ENCODE data around the gene TPGS2. TPM values are rescaled to one million over a fixed set of nuclear protein-coding genes. Genes with fewer than 3 reads are reported as not detected.
"Not testable (repeated sequence)": the region's sequence is repeated elsewhere in the genome, so short reads cannot be mapped to it uniquely, and the experiment has no call there.

Gene TPGS2
- polyA plus RNA-seq, 3 donors from 2014 or later, result 62.9 to 79.3 (median 66.1) TPM

DNA sequence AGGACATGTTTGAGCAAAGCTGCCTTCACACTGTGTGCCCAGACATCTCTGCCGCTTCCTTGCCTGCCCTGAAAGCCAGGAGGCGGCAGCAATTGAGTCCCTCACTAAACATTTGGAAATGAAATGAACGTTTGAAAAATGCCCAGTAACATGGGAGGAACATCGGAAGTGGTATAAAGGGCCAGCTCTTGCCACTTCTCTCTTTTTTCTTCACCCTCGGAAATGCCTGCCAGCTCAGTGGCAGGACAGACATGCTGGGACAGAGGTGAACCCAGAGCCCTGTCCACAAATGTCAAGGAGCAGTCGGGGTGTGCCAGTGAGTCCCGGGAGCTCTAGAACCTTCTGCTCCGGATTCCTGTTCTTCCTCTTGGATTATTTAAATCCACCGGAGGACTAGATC is 46.1 kb downstream of the TPGS2 start:
- no peak for DNase-seq
- Mint-ChIP-seq H3K9me3 (no peaks in the 10 kb centered on the region), H3K36me3 (peaks cover 8 to 30% (median 21%) of the 10 kb centered on the region in 3 donors), H3K27ac (no peak overlapping the region), H3K27me3 (ENCODE audit: low read depth in 3 of 3) (no peaks in the 10 kb centered on the region), H3K4me1 (peaks cover 3 to 11% of the 10 kb centered on the region in 2 donors), H3K4me3 (no peak overlapping the region)

DNA sequence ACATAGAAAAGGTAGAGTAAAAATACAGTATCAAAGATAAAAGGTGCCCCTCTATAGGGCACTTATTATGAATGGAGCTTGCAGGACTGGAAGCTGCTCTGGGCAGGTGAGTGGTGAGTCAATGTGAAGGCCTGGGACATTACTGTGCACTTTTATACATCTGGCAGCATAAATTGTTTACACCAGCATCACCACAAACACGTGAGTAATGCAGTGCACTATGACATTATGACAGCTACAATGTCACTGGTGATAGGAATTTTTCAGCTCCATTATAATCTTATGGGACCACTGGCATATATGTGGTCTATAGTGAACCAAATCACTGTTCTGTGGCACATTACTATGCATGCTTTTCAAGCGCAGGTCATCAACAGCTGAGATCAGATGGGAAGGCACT is 48.1 kb downstream of the TPGS2 start:
- Mint-ChIP-seq H3K36me3 (peaks cover 6 to 22% (median 15%) of the 10 kb centered on the region in 3 donors), H3K4me3 (no peak overlapping the region), H3K9me3 (no peaks in the 10 kb centered on the region), H3K27me3 (ENCODE audit: low read depth in 3 of 3) (no peaks in the 10 kb centered on the region), H3K27ac (no peak overlapping the region), H3K4me1 (peaks cover 0 to 1% of the 10 kb centered on the region in 2 donors)
- no peak for DNase-seq

DNA sequence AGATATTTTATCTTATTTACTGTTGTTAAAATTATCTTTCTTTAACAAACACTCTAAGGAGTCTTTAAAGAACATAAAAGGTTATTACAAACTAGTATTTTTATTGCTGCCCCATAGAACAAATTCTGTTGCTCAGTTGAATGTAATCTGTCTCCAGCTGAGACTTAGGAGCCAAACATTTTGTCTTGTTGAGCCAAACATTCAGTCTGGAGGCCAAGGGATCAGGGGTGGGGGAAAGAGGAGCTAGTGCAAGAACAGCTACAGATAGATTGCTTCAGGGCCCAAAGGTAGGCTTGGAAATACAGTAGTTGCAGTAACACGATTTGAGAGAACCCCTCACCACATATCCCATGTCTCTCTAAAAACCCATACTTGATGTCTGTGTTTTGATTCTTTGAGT is 51.2 kb downstream of the TPGS2 start:
- no peak overlapping the region for H3K27ac Mint-ChIP-seq
- peaks cover 0 to 3% (median 0%) of the 10 kb centered on the region in 3 donors for H3K27me3 Mint-ChIP-seq (ENCODE audit: low read depth in 3 of 3)
- H3K4me3 Mint-ChIP-seq, result no peak overlapping the region
- peaks cover 3 to 15% (median 12%) of the 10 kb centered on the region in 3 donors for H3K36me3 Mint-ChIP-seq
- no peaks in the 10 kb centered on the region for H3K9me3 Mint-ChIP-seq
- H3K4me1 Mint-ChIP-seq, result no peaks in the 10 kb centered on the region
- no peak for DNase-seq

DNA sequence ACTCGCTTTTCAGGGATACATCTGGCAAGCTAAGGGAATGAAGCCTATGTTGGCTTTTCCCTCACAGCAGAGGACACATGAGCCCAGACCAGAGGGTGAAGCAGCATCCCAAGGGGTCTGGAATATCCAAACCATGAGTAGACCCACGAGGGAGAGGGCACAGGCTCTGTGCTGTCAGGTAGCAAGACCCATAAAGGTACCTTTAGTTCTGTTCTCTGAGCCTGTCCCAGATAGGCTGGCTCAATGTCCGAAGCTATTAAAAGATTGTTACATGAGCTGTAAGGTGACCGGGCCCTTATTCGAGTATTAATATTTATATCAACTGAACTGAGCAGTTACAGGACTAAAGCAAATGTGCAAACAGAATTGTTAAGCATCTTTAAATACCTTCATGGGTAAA is 52.2 kb downstream of the TPGS2 start:
- peaks cover 0 to 3% (median 0%) of the 10 kb centered on the region in 3 donors for H3K27me3 Mint-ChIP-seq (ENCODE audit: low read depth in 3 of 3)
- peaks cover 3 to 12% (median 9%) of the 10 kb centered on the region in 3 donors for H3K36me3 Mint-ChIP-seq
- peaks cover 4 to 5% of the 10 kb centered on the region in 2 donors for H3K4me1 Mint-ChIP-seq

DNA sequence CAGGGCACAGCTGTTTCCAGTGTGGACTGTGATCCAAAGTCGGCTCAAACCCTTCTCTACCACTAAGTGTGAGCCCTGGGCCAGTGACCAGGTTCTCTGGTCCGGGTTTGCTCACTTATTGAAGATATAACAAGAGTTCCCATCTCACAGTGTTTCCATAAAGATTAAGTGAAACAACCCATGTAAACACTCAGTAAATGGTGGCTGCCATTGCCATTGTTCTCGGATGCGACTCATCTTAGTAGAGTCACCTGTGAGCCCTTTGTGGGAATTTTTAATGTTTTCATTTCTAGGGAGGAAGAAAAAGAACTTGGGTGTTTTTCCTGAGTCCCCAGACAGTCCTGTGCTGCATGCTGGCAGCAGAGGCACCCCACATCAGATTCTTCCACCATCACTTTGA is 53.4 kb downstream of the TPGS2 start:
- no peak for DNase-seq
- Mint-ChIP-seq H3K36me3 (peaks cover 3 to 9% (median 8%) of the 10 kb centered on the region in 3 donors), H3K27ac (no peak overlapping the region), H3K4me3 (no peak overlapping the region), H3K27me3 (ENCODE audit: low read depth in 3 of 3) (peaks cover 0 to 6% (median 0%) of the 10 kb centered on the region in 3 donors), H3K4me1 (peaks cover 16 to 18% of the 10 kb centered on the region in 2 donors), H3K9me3 (no peaks in the 10 kb centered on the region)

More for the DNA sequence above, 52.2 kb downstream of the TPGS2 start:
- no peak for DNase-seq
- no peak overlapping the region for H3K27ac Mint-ChIP-seq
- H3K9me3 Mint-ChIP-seq, result no peaks in the 10 kb centered on the region
- H3K4me3 Mint-ChIP-seq, result no peak overlapping the region

DNA sequence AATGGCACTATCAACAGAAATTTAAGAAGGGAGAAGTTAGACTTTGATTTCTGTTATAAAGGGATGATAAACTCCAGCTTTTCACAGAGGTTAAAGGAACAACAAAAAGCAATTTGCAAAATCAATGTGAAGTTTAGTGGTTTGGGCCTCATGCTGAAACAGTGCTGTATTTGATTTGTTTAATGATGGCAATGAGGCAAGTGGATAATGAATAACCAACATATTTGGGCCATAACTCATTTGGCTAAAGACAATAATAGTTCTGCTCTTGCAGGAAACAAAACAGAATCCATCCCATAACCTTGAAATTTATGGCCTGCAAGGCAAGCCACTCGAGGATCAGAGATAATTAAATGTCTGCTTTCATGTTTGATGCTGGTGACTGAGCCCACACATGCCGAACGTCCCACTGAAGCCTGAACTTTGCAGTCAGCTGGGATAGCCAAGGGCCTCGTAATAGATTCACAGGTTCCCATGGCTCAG is 56.5 kb downstream of the TPGS2 start:
- H3K27ac Mint-ChIP-seq, result peak overlapping the region in 2 of 6 donors; percentile 8 to 22
- peaks cover 0 to 6% (median 2%) of the 10 kb centered on the region in 3 donors for H3K27me3 Mint-ChIP-seq (ENCODE audit: low read depth in 3 of 3)
- no peaks in the 10 kb centered on the region for H3K9me3 Mint-ChIP-seq
- H3K4me3 Mint-ChIP-seq, result no peak overlapping the region
- no peaks in the 10 kb centered on the region for H3K36me3 Mint-ChIP-seq
- DNase-seq, result no peak
- H3K4me1 Mint-ChIP-seq, result peaks cover 21 to 22% of the 10 kb centered on the region in 2 donors

DNA sequence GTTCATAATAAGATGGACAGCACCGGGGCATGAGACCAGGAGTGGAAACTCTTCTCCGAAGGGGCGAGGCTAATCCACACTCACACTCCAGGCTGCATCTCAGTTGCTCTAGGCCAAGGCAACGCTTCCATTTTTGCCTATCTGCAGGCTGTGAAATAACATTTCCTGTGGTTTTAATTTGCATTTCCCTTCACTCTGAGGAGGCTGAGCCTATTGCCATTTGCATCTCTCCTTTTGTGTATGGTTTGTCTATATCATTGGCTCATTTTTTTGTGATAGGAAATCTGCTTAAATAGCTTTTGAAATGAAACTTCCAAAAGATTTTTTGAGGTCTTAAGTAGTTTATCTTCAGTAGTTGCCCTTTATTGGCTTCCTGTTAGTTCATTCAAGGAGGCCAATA is 57.6 kb downstream of the TPGS2 start:
- DNase-seq, result no peak
- H3K4me1 Mint-ChIP-seq, result peaks cover 21 to 22% of the 10 kb centered on the region in 2 donors
- H3K36me3 Mint-ChIP-seq, result no peaks in the 10 kb centered on the region
- H3K4me3 Mint-ChIP-seq, result peak overlapping the region in 3 of 5 donors; percentile 6 to 48 (median 30)
- H3K27ac Mint-ChIP-seq, result peak overlapping the region in 5 of 6 donors; percentile 7 to 46 (median 25)
- no peaks in the 10 kb centered on the region for H3K9me3 Mint-ChIP-seq
- peaks cover 0 to 6% (median 2%) of the 10 kb centered on the region in 3 donors for H3K27me3 Mint-ChIP-seq (ENCODE audit: low read depth in 3 of 3)

DNA sequence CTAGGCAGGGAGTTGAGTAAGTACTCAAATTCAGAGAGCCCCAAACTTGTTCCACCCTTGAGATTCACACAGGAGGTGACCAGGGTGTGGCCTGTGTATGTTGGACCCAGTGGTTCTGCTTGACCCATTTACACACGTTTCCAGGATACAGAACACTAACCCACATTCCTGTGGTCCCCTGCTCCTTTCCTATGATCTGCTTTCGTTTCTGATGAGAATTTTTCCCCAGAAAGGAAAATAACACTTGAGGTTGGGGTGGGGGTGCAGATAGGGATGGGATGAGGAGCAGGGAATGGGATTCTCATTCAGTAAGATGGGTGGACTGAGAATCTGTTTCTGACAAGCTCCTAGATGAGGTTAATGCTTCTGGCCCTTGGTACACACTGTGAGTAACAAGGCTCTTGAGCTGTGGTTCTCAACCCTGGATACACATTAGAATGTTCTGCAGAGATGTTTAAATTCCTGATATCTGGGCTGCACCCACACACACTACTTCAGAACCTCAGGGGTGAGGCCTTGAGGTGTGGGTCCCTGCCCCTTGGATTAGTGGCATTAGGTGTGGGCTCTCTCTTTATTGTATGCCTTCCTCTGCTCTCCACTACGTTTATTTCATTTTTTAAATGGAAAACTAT is 58.4 kb downstream of the TPGS2 start:
- Mint-ChIP-seq H3K36me3 (no peaks in the 10 kb centered on the region), H3K27me3 (ENCODE audit: low read depth in 3 of 3) (peaks cover 0 to 6% (median 2%) of the 10 kb centered on the region in 3 donors), H3K4me1 (peaks cover 21 to 22% of the 10 kb centered on the region in 2 donors), H3K9me3 (no peaks in the 10 kb centered on the region), H3K27ac (peak overlapping the region in 2 of 6 donors; percentile 17 to 28), H3K4me3 (peak overlapping the region in 1 of 5 donors; percentile 8)
- no peak for DNase-seq

DNA sequence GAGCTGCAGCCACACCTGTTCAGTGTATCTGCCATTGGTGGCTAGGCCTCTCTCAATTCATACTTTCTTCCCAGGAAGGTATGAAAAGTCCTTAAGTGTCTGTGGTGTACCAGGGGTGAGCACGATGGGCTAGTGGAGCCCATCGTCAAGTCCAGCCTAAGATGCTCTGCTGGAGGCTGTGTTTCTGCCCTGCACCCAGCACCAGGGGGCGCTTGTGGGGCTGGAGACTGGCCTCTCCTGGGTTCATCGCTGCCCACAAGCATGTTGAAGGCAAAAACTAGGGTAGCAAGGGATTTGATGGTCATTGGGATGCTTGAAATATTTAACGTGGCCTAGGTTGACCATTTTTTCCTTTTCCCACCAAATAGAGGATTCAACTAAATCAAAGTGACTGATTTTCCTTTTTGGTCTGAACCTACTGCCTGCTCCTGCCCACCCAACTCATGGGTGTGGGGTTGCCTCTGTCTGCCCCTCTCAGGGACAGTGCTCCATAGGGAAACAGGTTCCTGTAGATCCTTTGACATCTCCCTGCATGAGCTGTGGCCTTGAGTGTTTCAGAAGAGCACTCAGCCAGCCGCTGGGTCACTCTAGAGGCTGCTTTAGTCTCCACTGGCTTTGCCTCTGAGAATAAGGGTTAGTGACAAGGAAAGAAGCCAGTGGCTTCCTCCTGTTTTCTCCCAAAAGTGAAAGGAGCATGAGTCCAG is 59.0 kb downstream of the TPGS2 start:
- Mint-ChIP-seq H3K9me3 (no peaks in the 10 kb centered on the region), H3K4me3 (no peak overlapping the region), H3K36me3 (no peaks in the 10 kb centered on the region), H3K27ac (no peak overlapping the region), H3K27me3 (ENCODE audit: low read depth in 3 of 3) (peaks cover 0 to 6% (median 2%) of the 10 kb centered on the region in 3 donors), H3K4me1 (peaks cover 21 to 22% of the 10 kb centered on the region in 2 donors)
- no peak for DNase-seq

DNA sequence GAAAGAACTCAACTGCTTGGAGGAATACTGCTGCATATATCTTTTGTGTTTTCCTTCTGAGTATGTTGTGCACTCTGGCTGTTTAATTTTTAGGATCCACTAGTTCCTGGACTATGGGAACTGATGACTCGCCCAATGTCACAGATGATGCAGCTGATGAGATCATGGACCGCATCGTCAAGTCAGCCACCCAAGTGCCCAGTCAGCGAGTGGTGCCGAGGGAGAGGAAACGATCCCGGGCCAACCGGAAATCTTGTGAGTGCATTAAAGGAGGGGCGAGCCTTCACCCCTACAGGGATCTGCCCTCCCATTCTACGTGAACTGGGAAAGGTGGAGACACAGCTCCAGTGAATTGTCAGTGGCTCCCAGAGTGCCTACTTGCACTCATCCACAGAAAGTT is 59.6 kb downstream of the TPGS2 start:
- Mint-ChIP-seq H3K4me1 (peaks cover 21 to 22% of the 10 kb centered on the region in 2 donors), H3K4me3 (no peak overlapping the region), H3K27ac (no peak overlapping the region), H3K9me3 (no peaks in the 10 kb centered on the region), H3K36me3 (no peaks in the 10 kb centered on the region), H3K27me3 (ENCODE audit: low read depth in 3 of 3) (peaks cover 0 to 6% (median 2%) of the 10 kb centered on the region in 3 donors)
- DNase-seq, result no peak

DNA sequence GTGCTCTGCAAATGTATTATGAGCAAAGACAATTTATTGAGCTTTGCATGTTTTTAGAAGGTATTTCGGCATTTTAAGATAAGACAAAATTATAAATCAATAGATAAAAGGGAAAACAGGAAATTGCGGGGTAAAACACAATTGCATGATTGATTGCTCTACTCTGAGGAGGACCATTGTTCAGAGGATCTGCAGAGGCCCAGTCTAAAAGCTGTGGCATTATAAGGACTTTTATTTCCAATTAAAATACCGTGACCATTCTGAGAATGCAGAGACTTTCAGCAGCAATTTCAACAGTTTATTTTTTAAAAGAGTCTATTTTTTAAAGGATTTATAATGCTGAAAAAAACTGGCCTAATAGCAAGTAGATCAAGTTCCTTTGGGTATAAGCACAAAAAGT is 62.0 kb downstream of the TPGS2 start:
- Mint-ChIP-seq H3K4me1 (peaks cover 19% of the 10 kb centered on the region in 2 donors), H3K4me3 (no peak overlapping the region), H3K36me3 (no peaks in the 10 kb centered on the region), H3K9me3 (no peaks in the 10 kb centered on the region), H3K27ac (no peak overlapping the region), H3K27me3 (ENCODE audit: low read depth in 3 of 3) (peaks cover 0 to 3% (median 2%) of the 10 kb centered on the region in 3 donors)
- no peak for DNase-seq

DNA sequence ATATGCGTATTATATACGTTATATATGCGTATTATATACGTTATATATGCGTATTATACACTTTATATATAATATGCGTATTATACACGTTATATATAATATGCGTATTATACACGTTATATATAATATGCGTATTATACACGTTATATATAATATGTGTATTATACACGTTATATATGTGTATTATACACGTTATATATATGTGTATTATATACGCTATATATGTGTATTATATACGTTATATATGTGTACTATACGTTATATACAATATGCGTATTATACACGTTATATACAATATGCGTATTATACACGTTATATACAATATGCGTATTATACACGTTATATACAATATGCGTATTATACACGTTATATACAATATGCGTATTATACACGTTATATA is 65.8 kb downstream of the TPGS2 start:
- H3K36me3 Mint-ChIP-seq; H3K4me1 Mint-ChIP-seq; H3K27me3 Mint-ChIP-seq (ENCODE audit: low read depth in 3 of 3); DNase-seq; H3K27ac Mint-ChIP-seq; H3K9me3 Mint-ChIP-seq; H3K4me3 Mint-ChIP-seq: not testable (repeated sequence)

DNA sequence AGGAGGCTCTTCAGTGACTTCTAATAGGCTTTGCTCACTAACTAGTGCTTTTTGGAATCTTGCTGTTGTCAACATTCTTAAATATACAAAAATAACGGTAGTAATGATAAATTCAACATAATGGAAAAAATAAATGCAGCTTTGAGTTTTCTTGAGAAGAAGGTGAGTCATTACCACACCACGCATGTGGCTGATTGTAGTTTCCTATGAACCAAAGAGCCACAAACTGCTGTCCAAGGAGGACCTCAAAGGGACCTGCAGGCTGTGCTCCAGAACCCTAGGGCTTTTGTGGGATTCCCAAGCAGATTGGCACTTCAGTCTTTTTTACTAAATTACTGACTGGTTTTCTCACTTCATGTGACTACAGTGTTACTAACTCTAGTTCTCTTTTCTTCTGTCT is 66.7 kb downstream of the TPGS2 start:
- Mint-ChIP-seq H3K9me3 (no peaks in the 10 kb centered on the region), H3K27ac (no peak overlapping the region), H3K4me3 (no peak overlapping the region), H3K36me3 (no peaks in the 10 kb centered on the region), H3K4me1 (no peaks in the 10 kb centered on the region), H3K27me3 (ENCODE audit: low read depth in 3 of 3) (peaks cover 0 to 8% (median 0%) of the 10 kb centered on the region in 3 donors)
- DNase-seq, result no peak

DNA sequence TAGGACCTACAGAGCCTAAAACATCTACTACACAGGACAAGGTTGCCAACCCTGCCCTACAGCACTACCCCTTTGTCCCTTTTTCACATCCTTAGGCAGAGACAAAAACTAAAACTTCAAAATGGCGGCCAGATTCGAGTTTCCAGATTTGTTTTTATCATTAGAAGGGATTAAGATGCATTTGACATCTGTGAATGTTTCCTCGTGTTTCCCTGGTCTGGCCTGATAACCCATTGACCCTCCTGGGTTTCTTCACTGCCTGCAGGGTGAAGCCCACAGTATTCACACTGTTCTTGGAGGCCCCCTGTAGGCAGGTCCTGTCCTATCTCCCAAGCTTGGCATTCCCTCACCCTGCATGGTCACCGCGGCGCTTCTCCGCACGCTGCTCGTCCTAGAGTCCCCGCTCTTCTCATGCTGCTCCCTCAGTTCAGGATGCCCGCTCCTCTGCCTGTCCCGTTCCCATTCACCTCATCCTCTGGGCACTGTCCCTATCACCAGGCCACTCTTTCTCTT is 67.6 kb downstream of the TPGS2 start:
- Mint-ChIP-seq H3K4me1 (no peaks in the 10 kb centered on the region), H3K27ac (no peak overlapping the region), H3K27me3 (ENCODE audit: low read depth in 3 of 3) (peaks cover 0 to 8% (median 0%) of the 10 kb centered on the region in 3 donors), H3K36me3 (no peaks in the 10 kb centered on the region), H3K4me3 (no peak overlapping the region), H3K9me3 (no peaks in the 10 kb centered on the region)
- DNase-seq, result no peak
